GM18873 (cell line): Measurements from ENCODE around the gene SLC11A2.
"Not testable (repeated sequence)": the region's sequence is repeated elsewhere in the genome, so short reads cannot be mapped to it uniquely, and the experiment has no call there.

Source experiments
- ATAC-seq: cut with Tn5 transposase; IDR thresholded peaks from one replicate; pipeline ENCODE4 v1.9.1; 2021; ENCODE audit warnings: mild to moderate bottlenecking, moderate library complexity, moderate number of reproducible peaks; ENCODE audit not compliant: unreplicated experiment, low FRiP score

Gene SLC11A2

DNA sequence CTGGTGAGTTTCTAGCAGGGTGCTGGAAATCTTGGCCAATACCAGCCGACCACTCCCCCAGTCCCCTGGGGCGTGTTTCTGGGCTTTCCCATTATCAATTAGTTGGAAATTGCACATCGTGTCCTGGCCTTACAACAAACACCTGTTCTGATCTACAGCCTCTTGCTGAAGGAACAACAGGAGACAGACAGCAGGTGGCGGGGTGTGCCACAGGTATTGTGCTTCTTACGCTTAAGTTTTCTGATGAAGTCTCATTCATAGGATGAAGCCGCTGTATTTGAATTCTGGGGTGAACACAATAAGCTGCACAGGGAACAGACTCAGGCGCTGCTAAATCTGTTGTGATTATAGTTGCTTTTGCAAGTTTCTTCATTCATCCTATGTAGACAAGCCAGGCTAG is 73.1 kb downstream of the SLC11A2 start:
- no peak for ATAC-seq

DNA sequence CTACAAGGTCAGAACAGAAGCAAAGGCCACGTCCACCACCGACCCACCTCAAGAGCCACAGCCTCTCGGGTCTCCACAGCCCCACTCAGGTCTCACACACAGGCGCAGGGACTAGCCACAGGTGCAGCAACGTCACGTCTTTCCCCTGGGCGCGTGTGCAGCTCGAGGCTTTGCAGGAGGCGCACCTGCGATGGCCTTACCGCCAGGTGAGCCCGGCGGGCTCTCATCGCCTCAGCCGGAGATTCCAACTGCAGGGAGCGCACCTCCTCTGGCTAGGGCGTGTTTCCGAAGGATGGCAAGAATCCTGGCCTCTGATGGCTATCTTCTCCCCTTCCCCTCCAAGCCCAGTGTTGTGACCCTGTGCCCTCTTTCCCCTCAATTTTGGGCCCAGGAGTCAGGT is 73.7 kb downstream of the SLC11A2 start, which contains the start of gene HIGD1C:
HIGD1C (plus strand) TSS at position 35 of the 400 bp plus-strand sequence. CDS start 1,455 bp downstream, outside the sequence.
- ATAC-seq: no peak

DNA sequence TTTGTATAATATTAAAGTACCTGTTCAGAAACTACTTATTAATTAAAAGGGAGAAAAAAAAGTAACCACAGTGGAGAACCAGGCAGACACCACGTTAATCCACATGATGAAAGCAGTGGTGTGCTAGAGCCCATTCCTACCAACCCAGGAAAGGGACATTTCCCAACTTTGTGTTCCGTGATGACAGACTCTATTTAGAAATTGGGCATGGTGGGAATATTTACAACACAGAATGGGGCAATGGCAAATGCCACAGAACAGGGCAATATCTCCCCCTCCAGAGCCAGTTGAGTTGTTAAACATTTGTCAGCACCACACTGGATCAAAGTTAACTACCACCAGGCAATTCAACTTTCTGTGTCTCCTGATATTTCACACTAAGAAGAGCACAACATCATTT is 75.1 kb downstream of the SLC11A2 start:
- ATAC-seq: no peak

DNA sequence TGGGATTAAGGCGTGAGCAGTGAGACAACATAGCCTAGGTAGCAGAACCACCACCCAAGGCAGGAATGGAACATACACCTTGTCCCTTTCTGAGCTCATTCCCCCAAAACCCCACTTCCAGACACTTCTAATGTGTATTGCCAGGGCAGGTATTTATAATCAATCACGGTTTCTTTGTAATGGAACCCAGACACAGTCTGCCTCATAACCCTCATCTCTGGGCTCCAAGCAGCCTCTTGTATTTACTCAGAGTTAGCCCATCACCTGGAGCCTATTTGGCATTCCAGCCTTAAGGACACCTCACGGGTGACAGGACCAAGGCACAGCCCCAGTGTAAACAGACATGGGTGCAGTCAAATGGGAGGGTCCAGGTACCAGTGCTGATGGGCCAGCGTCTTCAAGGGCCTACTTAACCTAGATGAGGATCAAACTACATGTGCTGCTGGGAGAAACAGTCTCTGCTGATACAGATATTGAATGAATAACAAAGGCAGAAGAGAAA is 76.3 kb downstream of the SLC11A2 start:
- no peak for ATAC-seq

DNA sequence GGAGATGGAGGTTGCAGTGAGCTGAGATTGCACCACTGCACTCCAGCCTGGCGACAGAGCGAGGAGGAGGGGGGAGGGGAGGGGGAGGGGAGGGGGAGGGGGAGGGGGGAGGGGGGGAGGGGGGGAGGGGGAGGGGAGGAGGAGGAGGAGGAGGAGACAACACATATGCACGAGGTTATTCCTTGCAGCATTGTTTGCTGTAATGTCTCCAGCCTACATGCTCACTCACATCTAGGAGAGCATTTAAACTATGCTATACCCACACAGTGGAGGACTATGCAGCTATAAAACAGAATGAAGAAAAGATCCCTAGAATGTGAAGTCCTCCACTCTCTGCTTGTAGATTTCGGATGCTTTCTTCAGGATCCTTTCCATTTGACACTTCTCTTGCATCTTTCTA is 77.4 kb downstream of the SLC11A2 start:
- ATAC-seq: no peak

DNA sequence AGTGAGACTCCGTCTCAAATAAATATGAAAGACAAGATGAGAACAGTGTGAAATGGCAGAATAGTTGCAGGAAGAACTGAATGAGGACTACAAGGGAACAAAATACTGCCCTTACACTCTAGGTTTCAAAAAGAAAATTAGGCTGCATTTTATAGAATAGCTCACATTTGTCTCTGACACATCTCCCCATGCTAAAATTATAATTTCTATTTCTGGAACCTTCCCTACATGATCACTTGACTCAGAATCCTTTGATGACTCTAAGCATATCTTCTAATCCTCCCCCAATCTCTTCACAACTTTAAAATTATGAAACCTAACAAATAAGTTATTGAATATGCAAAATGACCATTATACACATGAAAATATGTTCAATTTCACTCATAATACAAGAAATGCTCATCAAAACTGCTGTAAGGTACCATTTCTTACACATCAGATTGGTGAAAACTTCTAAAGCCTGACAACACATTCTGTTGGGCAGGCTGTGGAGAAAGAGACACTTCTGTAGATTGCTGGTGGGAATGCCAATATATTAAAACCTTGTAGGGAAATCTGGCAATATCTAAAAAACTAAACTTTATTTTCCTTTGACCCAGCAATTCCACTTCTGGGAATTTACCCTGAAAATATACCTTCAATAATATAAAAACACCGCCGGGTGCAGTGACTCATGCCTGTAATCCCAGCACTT is 78.1 kb downstream of the SLC11A2 start:
- no peak for ATAC-seq

DNA sequence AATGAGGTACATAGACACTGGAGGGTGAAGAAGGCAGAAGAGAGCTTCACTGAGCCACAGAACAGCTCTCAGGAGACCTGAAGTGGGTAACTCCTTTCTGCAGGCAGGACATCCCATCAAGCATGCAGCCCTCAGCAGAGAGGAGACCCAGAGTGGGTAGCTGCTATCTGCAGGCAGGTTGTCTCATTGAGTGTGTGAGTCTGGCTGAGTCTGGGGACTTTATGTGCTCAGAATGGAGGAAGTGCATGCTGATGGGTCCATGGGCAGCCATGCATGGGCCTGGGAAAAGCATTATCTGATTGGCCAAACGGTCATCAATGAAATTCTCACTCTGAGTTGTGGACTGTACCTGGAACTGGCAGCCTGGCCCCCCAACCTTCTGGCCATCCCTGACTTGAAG is 88.5 kb downstream of the SLC11A2 start:
- no peak for ATAC-seq

DNA sequence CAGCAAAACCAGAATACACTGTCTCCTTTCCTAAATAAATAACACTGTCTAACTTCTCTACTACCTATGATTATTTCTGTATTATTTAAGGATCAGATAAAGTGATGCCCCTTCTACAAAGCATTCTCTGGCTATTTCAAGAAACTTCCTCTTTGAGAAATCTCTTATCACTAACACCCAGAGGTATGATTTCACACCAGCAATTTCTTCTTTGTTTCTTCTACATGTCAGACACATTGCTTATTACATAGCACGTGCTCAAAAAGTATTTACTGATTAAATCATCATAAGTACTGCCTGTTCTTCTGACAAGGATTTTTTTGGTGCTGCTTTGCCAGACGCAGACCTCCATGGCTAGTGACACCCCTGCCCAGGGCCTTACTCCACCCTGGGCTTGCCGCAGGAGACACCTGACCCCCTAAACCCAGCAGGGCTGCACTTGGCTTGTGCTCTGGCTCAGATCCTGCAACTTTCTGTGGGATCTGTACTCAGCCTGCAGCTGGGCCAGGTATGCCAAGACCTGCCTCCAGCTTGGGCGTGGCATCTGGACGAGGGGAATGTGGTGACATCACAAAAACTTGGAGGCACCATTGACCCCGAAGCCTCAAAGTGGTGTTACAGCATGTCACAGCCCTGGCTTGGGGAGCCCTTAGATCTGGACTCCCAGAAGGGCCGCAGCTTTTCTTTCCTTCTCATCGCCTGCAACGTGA is 89.2 kb downstream of the SLC11A2 start:
- ATAC-seq: no peak

DNA sequence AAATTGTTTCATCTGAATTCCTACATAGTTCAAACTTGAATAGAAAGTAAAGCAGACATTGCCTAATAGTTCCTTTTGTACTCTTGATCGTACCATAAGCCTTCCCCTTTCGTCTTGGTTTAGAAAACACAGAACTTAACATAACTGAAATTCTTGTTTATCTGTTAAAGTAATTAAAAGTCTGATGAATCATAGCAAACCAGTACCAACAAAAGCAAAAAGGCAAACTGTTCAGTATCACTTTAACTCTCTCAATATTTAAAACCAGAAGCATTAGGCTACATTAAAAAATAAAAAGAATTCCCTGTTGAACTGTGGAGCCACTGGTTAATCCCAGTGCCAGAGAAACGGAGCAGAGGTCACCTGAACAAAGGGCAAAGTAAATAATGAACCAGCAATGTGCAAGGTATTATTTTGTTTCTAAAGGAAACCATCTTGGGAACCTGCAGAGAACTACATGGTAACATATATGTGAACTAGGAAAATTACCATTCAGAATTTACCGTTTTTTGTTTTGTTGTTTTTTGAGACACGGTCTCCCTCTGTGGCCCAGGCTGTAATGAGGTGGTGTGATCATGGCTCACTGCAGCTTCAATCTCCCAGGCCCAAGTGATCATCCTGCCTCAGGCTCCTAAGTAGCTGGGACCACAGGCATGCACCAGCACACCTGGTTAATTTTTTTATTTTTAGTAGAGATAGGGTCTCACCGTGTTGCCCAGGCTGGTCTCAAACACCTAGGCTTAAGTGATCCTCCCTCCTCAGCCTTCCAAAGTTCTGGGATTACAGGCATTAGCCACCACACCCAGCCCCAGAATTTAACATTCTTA is 91.0 kb downstream of the SLC11A2 start:
- ATAC-seq: no peak

DNA sequence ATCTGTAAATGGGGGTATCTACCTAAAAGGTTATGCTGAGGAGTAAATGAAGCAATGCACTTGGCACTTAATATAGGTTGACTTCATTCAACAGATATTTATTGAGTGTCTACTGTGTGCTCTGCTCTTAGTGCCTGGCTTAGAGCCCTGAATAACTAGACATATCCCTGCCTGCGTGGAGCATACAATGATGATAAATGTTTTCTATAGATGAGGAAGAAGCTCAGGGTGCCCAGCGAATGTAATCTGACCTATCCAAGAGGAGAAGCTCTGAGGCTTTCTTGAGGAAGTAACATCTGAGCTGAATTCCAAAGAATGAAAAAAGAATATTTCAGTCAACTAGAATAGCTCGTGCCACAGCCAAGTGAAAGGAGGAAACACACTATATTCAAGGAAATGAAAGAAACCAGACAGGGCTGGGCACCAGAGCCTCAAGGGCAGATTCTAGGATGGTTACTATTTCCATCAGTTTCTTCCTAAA is 91.8 kb downstream of the SLC11A2 start:
- no peak for ATAC-seq

DNA sequence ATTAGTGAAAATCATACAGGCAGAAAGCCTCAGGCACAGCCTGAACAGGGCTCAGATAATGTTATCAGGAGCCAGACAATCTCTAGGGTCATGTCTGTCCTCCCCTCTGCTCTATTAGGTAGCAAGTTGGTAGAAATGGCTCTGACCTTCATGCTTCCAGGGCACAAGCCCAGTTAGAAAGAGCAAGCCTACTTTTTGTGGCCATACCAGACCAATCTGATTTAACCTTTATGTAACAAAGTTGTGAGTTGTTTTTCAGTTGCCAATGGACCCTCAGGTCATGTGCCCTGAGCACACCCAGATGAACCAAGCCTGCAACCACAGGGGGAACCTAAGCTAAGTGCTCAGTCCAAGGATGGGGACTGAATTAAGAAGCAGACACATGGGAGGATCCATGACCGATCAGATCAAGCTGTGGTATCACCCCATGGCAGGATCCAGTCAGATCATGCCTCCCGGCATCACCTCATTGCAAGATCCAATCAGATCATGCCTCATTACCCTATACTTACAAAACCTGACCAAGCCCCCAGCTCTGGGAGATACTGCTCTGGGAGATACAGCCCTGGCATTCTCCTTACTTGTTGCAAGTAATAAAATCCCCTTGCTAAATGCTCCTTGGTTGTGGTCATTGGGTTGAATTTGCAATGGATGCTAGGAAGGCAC is 92.6 kb downstream of the SLC11A2 start:
- ATAC-seq: no peak

DNA sequence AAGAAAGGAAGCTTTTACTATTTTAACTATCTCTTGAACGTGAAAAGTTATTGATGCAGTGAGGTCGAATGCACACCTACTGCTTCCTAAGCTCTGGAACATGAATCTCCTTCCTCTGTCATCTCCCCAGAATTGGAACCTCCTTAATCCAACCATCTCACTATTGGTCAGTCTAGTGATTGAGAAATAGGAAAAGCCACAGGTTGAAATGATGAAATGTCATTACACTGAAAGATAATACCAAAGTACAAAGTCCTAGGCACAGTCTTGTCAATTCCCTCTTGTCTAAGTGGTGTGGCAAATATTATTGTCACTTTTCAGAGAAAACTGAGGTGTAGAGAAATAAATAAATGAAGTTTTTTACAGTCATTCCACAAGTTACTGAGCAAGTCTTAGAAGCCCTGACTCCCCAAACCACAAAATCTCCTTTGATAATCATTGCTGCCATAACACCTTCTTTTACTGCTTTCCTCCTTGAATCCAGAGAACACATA is 93.3 kb downstream of the SLC11A2 start:
- no peak for ATAC-seq

DNA sequence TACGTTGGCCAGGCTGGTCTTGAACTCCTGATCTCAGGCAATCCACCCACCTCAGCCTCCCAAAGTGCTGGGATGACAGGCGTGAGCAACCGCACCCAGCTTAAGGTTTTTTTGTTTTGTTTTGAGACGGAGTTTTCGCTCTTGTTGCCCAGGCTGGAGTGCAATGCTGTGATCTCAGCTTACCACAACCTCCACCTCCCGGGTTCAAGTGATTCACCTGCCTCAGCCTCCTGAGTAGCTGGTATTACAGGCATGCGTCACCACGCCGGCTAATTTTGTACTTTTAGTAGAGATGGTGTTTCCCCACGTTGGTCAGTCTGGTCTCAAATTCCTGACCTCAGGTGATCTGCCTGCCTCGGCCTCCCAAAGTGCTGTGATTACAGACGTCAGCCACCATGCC is 95.7 kb downstream of the SLC11A2 start:
- ATAC-seq: not testable (repeated sequence)

DNA sequence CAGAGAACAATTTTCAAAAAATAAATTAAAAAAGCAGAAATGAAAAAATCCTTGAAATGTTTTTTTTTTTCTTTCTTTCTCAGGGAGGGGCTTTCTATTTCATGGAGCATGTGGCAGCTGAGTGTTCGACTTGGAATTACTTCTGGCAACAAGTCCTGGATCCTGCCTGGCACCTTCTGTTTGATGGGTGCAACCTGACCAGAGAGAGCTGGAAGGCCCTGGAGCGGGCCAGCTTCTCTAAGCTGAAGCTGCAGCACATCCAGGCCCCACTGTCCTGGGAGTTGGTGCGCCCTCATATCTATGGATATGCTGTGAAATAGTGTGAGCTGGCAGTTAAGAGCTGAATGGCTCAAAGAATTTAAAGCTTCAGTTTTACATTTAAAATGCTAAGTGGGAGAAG is 96.4 kb downstream of the SLC11A2 start:
- ATAC-seq: no peak
